WTC11 (cell line): ENCODE data around the gene MAP2K1. TPM values are rescaled to one million over a fixed set of nuclear protein-coding genes. Genes with fewer than 3 reads are reported as not detected.
"Not testable (repeated sequence)": the region's sequence is repeated elsewhere in the genome, so short reads cannot be mapped to it uniquely, and the experiment has no call there.

Experiments used
- ATAC-seq: fragments of 200-7000 bp; cut with Tn5 transposase; 2 replicates; pipeline ENCODE4 v1.10.0; 2021; ENCODE audit warnings: mild to moderate bottlenecking, moderate library complexity
- CTCF ChIA-PET: fragments of 300-600 bp; sonication (Branson Sonifier 250); formaldehyde crosslinking; loops from one replicate; lab custom pipeline; 2021; ENCODE audit warnings: antibody characterized with exemption; lab: Charles Lee
- POLR2A ChIA-PET: fragments of 350-600 bp; sonication (Branson Sonifier 250); formaldehyde crosslinking; loops from one replicate; lab custom pipeline; 2021; ENCODE audit warnings: antibody characterized with exemption; lab: Charles Lee
- DNase-seq: peaks from one replicate; pipeline ENCODE4 v3.0.0; 2021; ENCODE audit warnings: low spot score
- H3K27ac Mint-ChIP-seq: 2 replicates; pipeline ENCODE4 v1.8.0; 2021; ENCODE audit warnings: mixed read lengths
- H3K27me3 Mint-ChIP-seq: 2 replicates; pipeline ENCODE4 v1.8.0; 2021; ENCODE audit warnings: low read depth, mild to moderate bottlenecking, moderate library complexity, mixed read lengths
- H3K36me3 Mint-ChIP-seq: 2 replicates; pipeline ENCODE4 v1.8.0; 2021; ENCODE audit warnings: mixed read lengths
- H3K4me1 Mint-ChIP-seq: 2 replicates; pipeline ENCODE4 v1.8.0; 2022; ENCODE audit warnings: mixed read lengths
- H3K4me3 Mint-ChIP-seq: 2 replicates; pipeline ENCODE4 v1.8.0; 2021; ENCODE audit warnings: mild to moderate bottlenecking, moderate library complexity, mixed read lengths
- H3K9me3 Mint-ChIP-seq: 2 replicates; pipeline ENCODE4 v1.8.0; 2021; ENCODE audit warnings: mixed read lengths
- ATF2 ChIP-seq: sonication (generic); formaldehyde crosslinking; IDR thresholded peaks from 2 replicates; pipeline ENCODE4 v1.8.1; 2022; ENCODE audit warnings: low read depth, missing genetic modification reagents, borderline replicate concordance
- CBFB ChIP-seq: sonication (generic); formaldehyde crosslinking; IDR thresholded peaks from 2 replicates; pipeline ENCODE4 v1.8.1; 2022; ENCODE audit warnings: mild to moderate bottlenecking, low read depth, missing genetic modification reagents
- CTCF ChIP-seq: fragments of 200-600 bp; IDR thresholded peaks from 2 replicates; pipeline ENCODE4 v1.8.0; 2022; ENCODE audit warnings: antibody characterized with exemption
- E2F5 ChIP-seq: sonication (generic); formaldehyde crosslinking; IDR thresholded peaks from 2 replicates; pipeline ENCODE4 v1.8.1; 2022; ENCODE audit warnings: mild to moderate bottlenecking, moderate library complexity, missing genetic modification reagents
- EMX1 ChIP-seq: fragments of 250-450 bp; sonication (Bioruptor Pico); IDR thresholded peaks from 2 replicates; pipeline ENCODE4 v1.8.0; 2021; ENCODE audit warnings: mild to moderate bottlenecking
- ESRRA ChIP-seq: sonication (generic); formaldehyde crosslinking; IDR thresholded peaks from 2 replicates; pipeline ENCODE4 v1.8.1; 2022; ENCODE audit warnings: mild to moderate bottlenecking, missing genetic modification reagents, borderline replicate concordance
- FOXK1 ChIP-seq: sonication (generic); formaldehyde crosslinking; IDR thresholded peaks from 2 replicates; pipeline ENCODE4 v1.8.0; 2022; ENCODE audit warnings: mild to moderate bottlenecking, moderate library complexity, missing genetic modification reagents
- FOXP1 ChIP-seq: sonication (generic); formaldehyde crosslinking; IDR thresholded peaks from 2 replicates; pipeline ENCODE4 v1.8.0; 2022; ENCODE audit warnings: missing genetic modification reagents, mild to moderate bottlenecking, moderate library complexity, borderline replicate concordance
- GTF2I ChIP-seq: fragments of 250-450 bp; sonication (Bioruptor Pico); conservative IDR thresholded peaks from 2 replicates; pipeline ENCODE4 v1.4.0; 2021; ENCODE audit warnings: mild to moderate bottlenecking
- IRF2 ChIP-seq: sonication (generic); formaldehyde crosslinking; IDR thresholded peaks from 2 replicates; pipeline ENCODE4 v1.8.0; 2022; ENCODE audit warnings: low read depth, missing genetic modification reagents, borderline replicate concordance
- KAT7 ChIP-seq: sonication (generic); formaldehyde crosslinking; IDR thresholded peaks from 2 replicates; pipeline ENCODE4 v1.8.1; 2023; ENCODE audit warnings: missing genetic modification reagents, mild to moderate bottlenecking, borderline replicate concordance
- MAX ChIP-seq: sonication (generic); formaldehyde crosslinking; IDR thresholded peaks from 2 replicates; pipeline ENCODE4 v1.8.0; 2022; ENCODE audit warnings: mild to moderate bottlenecking, missing genetic modification reagents
- MXD4 ChIP-seq: fragments of 250-450 bp; sonication (Bioruptor Pico); IDR thresholded peaks from 2 replicates; pipeline ENCODE4 v1.8.0; 2021; ENCODE audit warnings: mild to moderate bottlenecking, moderate library complexity, borderline replicate concordance
- NFATC4 ChIP-seq: fragments of 250-450 bp; sonication (Bioruptor Pico); IDR thresholded peaks from 2 replicates; pipeline ENCODE4 v1.9.0; 2021; ENCODE audit warnings: mild to moderate bottlenecking
- NFE2L1 ChIP-seq: sonication (generic); formaldehyde crosslinking; IDR thresholded peaks from 2 replicates; pipeline ENCODE4 v1.8.1; 2023; ENCODE audit warnings: missing genetic modification reagents
- NFYB ChIP-seq: sonication (generic); formaldehyde crosslinking; conservative IDR thresholded peaks from 2 replicates; pipeline ENCODE4 v1.8.0; 2022; ENCODE audit warnings: low read depth, missing genetic modification reagents
- RELA ChIP-seq: sonication (generic); formaldehyde crosslinking; IDR thresholded peaks from 2 replicates; pipeline ENCODE4 v1.8.1; 2022; ENCODE audit warnings: missing genetic modification reagents, mild to moderate bottlenecking, borderline replicate concordance
- SP1 ChIP-seq: sonication (generic); formaldehyde crosslinking; conservative IDR thresholded peaks from 2 replicates; pipeline ENCODE4 v1.8.1; 2022; ENCODE audit warnings: missing genetic modification reagents
- TEAD4 ChIP-seq: sonication (generic); formaldehyde crosslinking; IDR thresholded peaks from 2 replicates; pipeline ENCODE4 v1.8.0; 2022; ENCODE audit warnings: mild to moderate bottlenecking, missing genetic modification reagents
- ZNF121 ChIP-seq: sonication (generic); formaldehyde crosslinking; IDR thresholded peaks from 2 replicates; pipeline ENCODE4 v1.8.0; 2023; ENCODE audit warnings: missing genetic modification reagents
- ZNF232 ChIP-seq: sonication (generic); formaldehyde crosslinking; IDR thresholded peaks from 2 replicates; pipeline ENCODE4 v1.8.0; 2022; ENCODE audit warnings: mild to moderate bottlenecking, missing genetic modification reagents
- ZNF425 ChIP-seq: fragments of 250-450 bp; sonication (Bioruptor Pico); conservative IDR thresholded peaks from 2 replicates; pipeline ENCODE4 v1.9.0; 2021; ENCODE audit warnings: mild to moderate bottlenecking
- ZNF671 ChIP-seq: fragments of 250-450 bp; sonication (Bioruptor Pico); IDR thresholded peaks from 2 replicates; pipeline ENCODE4 v1.8.0; 2021; ENCODE audit warnings: mild to moderate bottlenecking
- total RNA-seq: library from RNA; stranded (reverse); gene quantifications from 3 replicates; pipeline ENCODE4 v1.2.3, GENCODE V29; 2021

The MAP2K1 gene
- total RNA-seq, 1 experiment from 2014 or later = 93.0 TPM

GRCh38 chr15:66390678-66391077, 4.0 kb downstream of the MAP2K1 start (continued):
- TF ChIP-seq IRF2 (no peak), ZNF671 (CRISPR knock-in tag) (no peak), MXD4 (CRISPR knock-in tag) (no peak), ZNF232 (no peak), TEAD4 (CRISPR knock-in tag) (no peak), ZNF425 (CRISPR knock-in tag) (no peak)

GRCh38 chr15:66393037-66393436, 6.3 kb downstream of the MAP2K1 start:
- CTCF ChIA-PET = interaction anchor here (1.2 kb wide), 1 partner anchor 11 kb away, joined by 4 read pairs; no protein-coding TSS in a partner anchor
- POLR2A ChIA-PET, DNase-seq, H3K4me3 Mint-ChIP-seq, ATAC-seq, H3K27me3 Mint-ChIP-seq, H3K9me3 Mint-ChIP-seq: not testable (repeated sequence)
- peak overlapping the region; percentile 14; the same call in 1 of the 2 replicates for H3K27ac Mint-ChIP-seq
- peaks cover 41% of the 10 kb centered on the region for H3K36me3 Mint-ChIP-seq
- H3K4me1 Mint-ChIP-seq = peaks cover 49% of the 10 kb centered on the region

- ChIA-PET CTCF (interaction anchor here (1.1 kb wide), 1 partner anchor 8 kb away, joined by 4 read pairs; the partner anchor contains the start of gene MAP2K1), POLR2A (no interaction called here)
- DNase-seq = no peak
- no peak for ATAC-seq
- Mint-ChIP-seq H3K4me3 (no peak overlapping the region), H3K36me3 (peaks cover 46% of the 10 kb centered on the region), H3K9me3 (no peaks in the 10 kb centered on the region), H3K4me1 (peaks cover 42% of the 10 kb centered on the region), H3K27ac (no peak overlapping the region), H3K27me3 (no peaks in the 10 kb centered on the region)
- TF ChIP-seq NFE2L1 (CRISPR knock-in tag) (no peak), ZNF121 (peak; percentile 95)
Measured at GRCh38 chr15:66394472-66394871, 7.8 kb downstream of the MAP2K1 start.

- ChIA-PET POLR2A (no interaction called here), CTCF (interaction anchor here (1.1 kb wide), 1 partner anchor 8 kb away, joined by 4 read pairs; the partner anchor contains the start of gene MAP2K1)
- ATAC-seq (no peak), DNase-seq (no peak)
- peaks cover 44% of the 10 kb centered on the region for H3K36me3 Mint-ChIP-seq
- TF ChIP-seq NFYB (no peak), TEAD4 (CRISPR knock-in tag) (no peak), GTF2I (CRISPR knock-in tag) (no peak), FOXP1 (CRISPR knock-in tag) (no peak), KAT7 (no peak), EMX1 (no peak), RELA (CRISPR knock-in tag) (no peak), CBFB (CRISPR knock-in tag) (no peak), ESRRA (CRISPR knock-in tag) (no peak)
- no peak overlapping the region for H3K27ac Mint-ChIP-seq
- H3K4me3 Mint-ChIP-seq = no peak overlapping the region
- no peaks in the 10 kb centered on the region for H3K9me3 Mint-ChIP-seq
- peaks cover 39% of the 10 kb centered on the region for H3K4me1 Mint-ChIP-seq
- no peaks in the 10 kb centered on the region for H3K27me3 Mint-ChIP-seq
Measured at GRCh38 chr15:66394915-66395314, 8.2 kb downstream of the MAP2K1 start.

- Mint-ChIP-seq H3K4me1 (peaks cover 51% of the 10 kb centered on the region), H3K27me3 (no peaks in the 10 kb centered on the region), H3K36me3 (peaks cover 30% of the 10 kb centered on the region), H3K4me3 (no peak overlapping the region), H3K27ac (peak overlapping the region; percentile 54; the same call in 1 of the 2 replicates), H3K9me3 (no peaks in the 10 kb centered on the region)
- ChIA-PET CTCF (no interaction called here), POLR2A (no interaction called here)
- ATAC-seq = no peak
- DNase-seq = no peak
- TF ChIP-seq GTF2I (CRISPR knock-in tag) = no peak
- TF ChIP-seq NFATC4 (CRISPR knock-in tag) = no peak
- no peak for TF ChIP-seq FOXK1
- no peak for TF ChIP-seq ATF2 (CRISPR knock-in tag)
- no peak for TF ChIP-seq MXD4 (CRISPR knock-in tag)
- no peak for TF ChIP-seq E2F5 (CRISPR knock-in tag)
- TF ChIP-seq SP1 = no peak
- TF ChIP-seq CTCF = no peak
- no peak for TF ChIP-seq MAX (CRISPR knock-in tag)
Measured at GRCh38 chr15:66399276-66399675, 12.6 kb downstream of the MAP2K1 start.
